ENCODE results near the gene NLRC5. TPM values are rescaled to one million over a fixed set of nuclear protein-coding genes. Genes with fewer than 3 reads are reported as not detected.

The NLRC5 gene
- total RNA-seq, 1 experiment from 2014 or later: 0.98 TPM

DNA sequence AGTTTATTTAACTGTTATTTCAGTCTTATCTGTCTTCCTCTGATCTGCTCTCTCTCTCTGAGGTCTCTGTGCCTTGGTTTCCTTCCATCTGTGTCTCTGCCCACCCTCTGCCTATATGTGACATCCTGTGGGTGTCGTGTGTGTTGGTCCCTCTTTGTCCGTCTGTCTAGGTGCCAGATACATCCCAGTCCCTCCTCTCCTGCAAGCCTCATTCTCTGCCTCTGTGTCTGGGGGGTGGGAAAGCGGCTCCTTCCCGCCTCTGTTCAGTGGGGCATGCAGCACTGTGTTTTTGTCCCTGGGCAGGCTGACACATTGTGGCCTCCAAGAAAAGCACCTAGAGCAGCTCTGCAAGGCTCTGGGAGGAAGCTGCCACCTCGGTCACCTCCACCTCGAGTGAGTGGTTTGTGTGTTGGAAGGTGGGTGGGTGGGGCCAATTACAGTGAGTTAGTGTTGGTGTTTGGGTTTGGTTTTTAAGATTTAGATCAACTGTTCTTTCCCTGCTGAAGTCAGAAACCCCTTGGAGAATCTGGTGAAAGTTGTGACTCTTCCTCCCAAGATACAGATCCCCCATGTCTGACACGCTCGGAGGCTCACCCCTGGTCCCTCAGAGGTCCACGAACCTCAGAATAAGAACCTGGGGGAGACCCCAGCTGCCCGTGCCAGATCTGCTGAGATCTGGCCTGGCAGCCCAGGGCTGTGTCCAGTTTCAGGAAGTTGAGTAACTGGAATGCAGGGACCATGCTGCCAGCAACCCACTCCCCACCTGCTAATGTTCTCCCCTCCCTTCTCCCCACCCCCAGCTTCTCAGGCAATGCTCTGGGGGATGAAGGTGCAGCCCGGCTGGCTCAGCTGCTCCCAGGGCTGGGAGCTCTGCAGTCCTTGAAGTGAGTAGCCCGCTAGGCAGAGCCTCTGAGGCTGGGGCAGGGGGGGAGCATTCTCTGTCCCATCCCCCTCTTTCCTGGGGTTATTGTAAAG, 52.1 kb downstream of the NLRC5 start:
- H3K36me3 ChIP-seq (ENCODE audit: low read depth, low read length): no peaks in the 10 kb centered on the region
- intact Hi-C loops (cut with micrococcal nuclease): no loop called here
- CTCF ChIA-PET: no interaction called here
- no peak overlapping the region for H2AFZ ChIP-seq (ENCODE audit: low read length)
- no peaks in the 10 kb centered on the region for H4K20me1 ChIP-seq (ENCODE audit: low read length)
- ATAC-seq (no peak), DNase-seq (no peak)
- H3K27ac ChIP-seq (ENCODE audit: low read length): no peak overlapping the region
- no peaks in the 10 kb centered on the region for H3K4me1 ChIP-seq (ENCODE audit: insufficient read depth, low read length)
- H3K79me2 ChIP-seq (ENCODE audit: low read length): no peaks in the 10 kb centered on the region
- no peak overlapping the region for H3K4me2 ChIP-seq (ENCODE audit: low read length)
- no TSS peak for BruUV-seq (replicated peaks)
- H3K9me2 ChIP-seq (replicated peaks; ENCODE audit: low read length): no peaks in the 10 kb centered on the region
- H3K9me3 ChIP-seq (ENCODE audit: low read length): no peaks in the 10 kb centered on the region
- H3K27me3 ChIP-seq (ENCODE audit: low read length): no peaks in the 10 kb centered on the region
- H3K4me3 ChIP-seq (ENCODE audit: low read length): no peak overlapping the region
- no peaks in the 10 kb centered on the region for H3F3A ChIP-seq (ENCODE audit: low read length, unreplicated experiment)
- TF ChIP-seq EZH2phosphoT487 (IDR thresholded peaks at IDR 0.05; ENCODE audit: borderline replicate concordance, low read length) (no peak), EZH2 (IDR thresholded peaks at IDR 0.05; ENCODE audit: low read length, unreplicated experiment) (no peak)
- TF ChIP-seq, protein P1, sequence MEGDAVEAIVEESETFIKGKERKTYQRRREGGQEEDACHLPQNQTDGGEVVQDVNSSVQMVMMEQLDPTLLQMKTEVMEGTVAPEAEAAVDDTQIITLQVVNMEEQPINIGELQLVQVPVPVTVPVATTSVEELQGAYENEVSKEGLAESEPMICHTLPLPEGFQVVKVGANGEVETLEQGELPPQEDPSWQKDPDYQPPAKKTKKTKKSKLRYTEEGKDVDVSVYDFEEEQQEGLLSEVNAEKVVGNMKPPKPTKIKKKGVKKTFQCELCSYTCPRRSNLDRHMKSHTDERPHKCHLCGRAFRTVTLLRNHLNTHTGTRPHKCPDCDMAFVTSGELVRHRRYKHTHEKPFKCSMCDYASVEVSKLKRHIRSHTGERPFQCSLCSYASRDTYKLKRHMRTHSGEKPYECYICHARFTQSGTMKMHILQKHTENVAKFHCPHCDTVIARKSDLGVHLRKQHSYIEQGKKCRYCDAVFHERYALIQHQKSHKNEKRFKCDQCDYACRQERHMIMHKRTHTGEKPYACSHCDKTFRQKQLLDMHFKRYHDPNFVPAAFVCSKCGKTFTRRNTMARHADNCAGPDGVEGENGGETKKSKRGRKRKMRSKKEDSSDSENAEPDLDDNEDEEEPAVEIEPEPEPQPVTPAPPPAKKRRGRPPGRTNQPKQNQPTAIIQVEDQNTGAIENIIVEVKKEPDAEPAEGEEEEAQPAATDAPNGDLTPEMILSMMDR (conservative IDR thresholded peaks at IDR 0.05; ENCODE audit: low read depth, low read length): no peak
- POLR2A ChIA-PET (ENCODE audit: unreplicated experiment): no interaction called here
- no peak overlapping the region for H3K9ac ChIP-seq (ENCODE audit: low read length)

DNA sequence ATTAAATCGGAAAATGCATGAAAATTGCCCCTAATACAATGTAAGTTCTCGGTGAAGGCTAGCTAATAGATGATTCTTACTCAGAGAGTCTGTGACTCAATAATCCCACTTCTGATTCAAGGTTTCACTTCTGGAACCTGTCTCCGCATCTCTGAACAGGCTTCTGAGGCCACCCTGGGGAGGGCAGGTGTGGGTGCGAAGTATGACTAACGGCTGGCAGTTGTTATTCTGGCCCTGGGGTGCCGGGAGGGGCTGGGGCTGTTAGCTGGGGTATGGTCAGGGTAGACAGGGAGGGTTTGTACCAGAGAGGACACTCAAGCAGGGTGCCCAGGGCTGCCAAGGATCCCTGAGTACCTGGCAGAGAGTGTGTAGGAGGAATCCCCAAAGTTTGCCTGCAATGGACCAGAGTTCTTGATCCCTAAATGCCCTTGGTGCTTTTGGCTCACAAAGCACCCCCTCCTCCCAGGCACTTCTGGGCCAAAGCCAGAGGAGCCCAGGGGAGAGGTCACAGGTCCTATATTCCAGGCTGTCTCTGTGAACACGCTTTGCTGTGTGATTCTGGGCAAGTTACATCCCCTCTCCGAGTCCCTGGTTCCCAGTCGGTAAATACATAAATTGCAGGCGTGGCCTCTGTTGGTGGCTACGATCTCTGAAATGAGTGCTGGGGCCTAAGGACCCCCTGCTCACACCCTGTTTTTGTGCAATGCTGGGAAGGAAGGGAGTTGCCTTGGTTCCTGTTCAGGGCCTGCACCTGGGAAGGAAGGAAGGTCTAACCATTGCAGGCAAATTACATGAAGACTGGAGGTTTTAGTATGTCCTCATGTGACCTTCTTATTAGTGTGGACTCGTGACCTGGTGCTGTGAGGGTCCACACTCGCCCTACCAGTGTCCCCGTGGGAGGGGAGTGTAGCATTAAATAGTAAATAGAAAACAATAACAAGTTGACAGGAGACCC, 53.1 kb downstream of the NLRC5 start:
- TF ChIP-seq EZH2 (IDR thresholded peaks at IDR 0.05; ENCODE audit: low read length, unreplicated experiment): no peak
- TF ChIP-seq EZH2phosphoT487 (IDR thresholded peaks at IDR 0.05; ENCODE audit: borderline replicate concordance, low read length): no peak
- Histone ChIP-seq H3K9me3 (ENCODE audit: low read length) (no peaks in the 10 kb centered on the region), H3K27ac (ENCODE audit: low read length) (no peak overlapping the region), H4K20me1 (ENCODE audit: low read length) (no peaks in the 10 kb centered on the region), H3K4me2 (ENCODE audit: low read length) (no peak overlapping the region), H3K79me2 (ENCODE audit: low read length) (no peaks in the 10 kb centered on the region), H3K27me3 (ENCODE audit: low read length) (no peaks in the 10 kb centered on the region), H3K9ac (ENCODE audit: low read length) (no peak overlapping the region), H2AFZ (ENCODE audit: low read length) (no peak overlapping the region), H3K4me3 (ENCODE audit: low read length) (no peak overlapping the region), H3K4me1 (ENCODE audit: insufficient read depth, low read length) (no peaks in the 10 kb centered on the region), H3K36me3 (ENCODE audit: low read depth, low read length) (no peaks in the 10 kb centered on the region), H3F3A (ENCODE audit: low read length, unreplicated experiment) (no peaks in the 10 kb centered on the region), H3K9me2 (replicated peaks; ENCODE audit: low read length) (no peaks in the 10 kb centered on the region)
- DNase-seq (no peak), ATAC-seq (no peak)
- ChIA-PET CTCF (no interaction called here), POLR2A (ENCODE audit: unreplicated experiment) (no interaction called here)
- intact Hi-C loops (cut with micrococcal nuclease): no loop called here
- BruUV-seq (replicated peaks): no TSS peak

DNA sequence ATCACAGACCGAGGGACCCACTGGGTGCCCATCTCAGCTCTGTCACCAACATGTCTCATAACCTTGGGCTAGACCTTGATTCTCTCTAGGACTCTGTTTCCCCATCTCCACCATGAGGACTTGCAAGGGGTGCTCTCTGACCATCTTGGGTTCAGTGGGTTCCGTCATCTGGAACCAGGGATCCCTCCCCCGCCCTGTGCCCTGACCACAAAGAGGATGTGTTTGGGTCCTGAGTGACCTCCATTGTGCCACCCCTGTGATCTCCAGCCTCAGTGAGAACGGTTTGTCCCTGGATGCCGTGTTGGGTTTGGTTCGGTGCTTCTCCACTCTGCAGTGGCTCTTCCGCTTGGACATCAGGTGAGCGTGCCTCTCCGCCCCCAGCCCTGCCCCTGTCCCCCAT, 53.9 kb downstream of the NLRC5 start:
- ChIA-PET CTCF (no interaction called here), POLR2A (ENCODE audit: unreplicated experiment) (no interaction called here)
- no TSS peak for BruUV-seq (replicated peaks)
- intact Hi-C loops (cut with micrococcal nuclease): no loop called here
- H3K27me3 ChIP-seq (ENCODE audit: low read length): no peaks in the 10 kb centered on the region
- no peaks in the 10 kb centered on the region for H3K4me1 ChIP-seq (ENCODE audit: insufficient read depth, low read length)
- no peaks in the 10 kb centered on the region for H4K20me1 ChIP-seq (ENCODE audit: low read length)
- H3K79me2 ChIP-seq (ENCODE audit: low read length): no peaks in the 10 kb centered on the region
- H3K27ac ChIP-seq (ENCODE audit: low read length): no peak overlapping the region
- DNase-seq (no peak), ATAC-seq (no peak)
- TF ChIP-seq, protein P1 (conservative IDR thresholded peaks at IDR 0.05; ENCODE audit: low read depth, low read length): no peak
- TF ChIP-seq EZH2 (IDR thresholded peaks at IDR 0.05; ENCODE audit: low read length, unreplicated experiment) (no peak), EZH2phosphoT487 (IDR thresholded peaks at IDR 0.05; ENCODE audit: borderline replicate concordance, low read length) (no peak)
- H3K4me3 ChIP-seq (ENCODE audit: low read length): no peak overlapping the region
- no peak overlapping the region for H3K4me2 ChIP-seq (ENCODE audit: low read length)
- H3K36me3 ChIP-seq (ENCODE audit: low read depth, low read length): no peaks in the 10 kb centered on the region
- H3F3A ChIP-seq (ENCODE audit: low read length, unreplicated experiment): no peaks in the 10 kb centered on the region
- H2AFZ ChIP-seq (ENCODE audit: low read length): no peak overlapping the region
- H3K9me3 ChIP-seq (ENCODE audit: low read length): no peaks in the 10 kb centered on the region
- no peak overlapping the region for H3K9ac ChIP-seq (ENCODE audit: low read length)
- no peaks in the 10 kb centered on the region for H3K9me2 ChIP-seq (replicated peaks; ENCODE audit: low read length)
